GM12878 (cell line): ENCODE data around the gene CACNA2D1. TPM values are rescaled to one million over a fixed set of nuclear protein-coding genes. Genes with fewer than 3 reads are reported as not detected.

Experiments
- ATAC-seq: fragments of 200-7000 bp; cut with Tn5 transposase; 3 replicates; pipeline ENCODE4 v1.9.1; 2020; ENCODE audit warnings: mild to moderate bottlenecking, moderate library complexity
- BruUV-seq: library from RNA; stranded (reverse); fragments of 400-500 nt; replicated peaks from 2 replicates; lab custom pipeline; 2021; lab: Mats Ljungman, UMichigan
- CTCF ChIA-PET: fragments of 300-600 bp; sonication (Branson Sonifier 250); formaldehyde crosslinking; extraction: SDS; loops from one replicate; lab custom pipeline; 2021; ENCODE audit warnings: inconsistent platforms; lab: Yijun Ruan, JAX
- POLR2A ChIA-PET: fragments of 350-600 bp; formaldehyde crosslinking; extraction: SDS; loops from one replicate; lab custom pipeline; 2021; ENCODE audit warnings: inconsistent platforms; lab: Charles Lee
- RAD21 ChIA-PET: fragments of 300-600 bp; sonication (Branson Sonifier 250); formaldehyde crosslinking; loops from one replicate; lab custom pipeline; 2023; ENCODE audit warnings: antibody characterized with exemption; ENCODE audit not compliant: unreplicated experiment; lab: Charles Lee
- SMC1A ChIA-PET: fragments of 300-600 bp; sonication (Branson Sonifier 250); formaldehyde crosslinking; loops from one replicate; lab custom pipeline; 2023; ENCODE audit not compliant: unreplicated experiment, uncharacterized antibody; lab: Charles Lee
- DNase-seq: peaks from one replicate; pipeline ENCODE4 v3.0.0-alpha.2; 2011; ENCODE audit warnings: low read depth, low spot score
- FAIRE-seq: peaks from 3 replicates; lab custom pipeline; 2011; peaks lifted over from hg19 to GRCh38; lab: Jason Lieb, UNC
- H2AFZ ChIP-seq: 2 replicates; pipeline ENCODE4 v1.6.0; 2011; ENCODE audit warnings: low read depth, low read length, control low read depth; ENCODE audit not compliant: control insufficient read depth
- H3K27ac ChIP-seq: 2 replicates; pipeline ENCODE4 v1.5.1; 2011; ENCODE audit warnings: control low read depth; ENCODE audit not compliant: control insufficient read depth, insufficient read depth
- H3K27me3 ChIP-seq, 2 experiments: replicated peaks in 1 of 2; 2 replicates each; pipeline versions ENCODE4 v1.6.0 to v1.6.1; 2011; ENCODE audit warnings: low read length in 1 of 2; ENCODE audit not compliant: control insufficient read depth in 2 of 2, insufficient read depth in 2 of 2
- H3K36me3 ChIP-seq, 2 experiments: 2 replicates each; pipeline ENCODE4 v1.5.1; 2011; ENCODE audit warnings: low read length in 1 of 2; ENCODE audit not compliant: control insufficient read depth in 2 of 2, insufficient read depth in 2 of 2
- H3K4me1 ChIP-seq: 2 replicates; pipeline ENCODE4 v1.6.1; 2011; ENCODE audit warnings: mild to moderate bottlenecking, low read length, moderate library complexity, mixed read lengths; ENCODE audit not compliant: control insufficient read depth, insufficient read depth
- H3K4me2 ChIP-seq: 2 replicates; pipeline ENCODE4 v1.6.0; 2011; ENCODE audit warnings: control low read depth; ENCODE audit not compliant: control insufficient read depth, insufficient read depth
- H3K4me3 ChIP-seq: fragments of 200-600 bp; sonication (generic); 2 replicates; pipeline ENCODE4 v1.5.1; 2016
- H3K79me2 ChIP-seq: 2 replicates; pipeline ENCODE4 v1.6.0; 2011; ENCODE audit warnings: low read length; ENCODE audit not compliant: control insufficient read depth, insufficient read depth
- H3K9ac ChIP-seq: 2 replicates; pipeline ENCODE4 v1.8.0; 2011; ENCODE audit warnings: low read length, control low read depth, mixed read lengths; ENCODE audit not compliant: control insufficient read depth, insufficient read depth
- H3K9me3 ChIP-seq: replicated peaks from 3 replicates; pipeline ENCODE4 v1.5.1; 2011; ENCODE audit warnings: mild to moderate bottlenecking, low read length; ENCODE audit not compliant: control insufficient read depth, insufficient read depth
- H4K20me1 ChIP-seq: 2 replicates; pipeline ENCODE4 v1.6.0; 2011; ENCODE audit not compliant: control insufficient read depth, insufficient read depth
- FOS ChIP-seq: IDR thresholded peaks from 3 replicates; pipeline ENCODE4 v1.6.1; 2011; ENCODE audit warnings: borderline replicate concordance; ENCODE audit not compliant: insufficient read length; ENCODE audit errors: extremely low read depth
- IKZF1 ChIP-seq: fragments of 450-650 bp; conservative IDR thresholded peaks from 2 replicates; pipeline ENCODE4 v1.6.1; 2017; ENCODE audit warnings: antibody characterized with exemption, mild to moderate bottlenecking
- IRF3 ChIP-seq: fragments of 450-650 bp; IDR thresholded peaks from 2 replicates; pipeline ENCODE4 v1.6.1; 2014; ENCODE audit warnings: mild to moderate bottlenecking
- JUNB ChIP-seq: IDR thresholded peaks from 2 replicates; pipeline ENCODE4 v1.6.1; 2016; ENCODE audit warnings: antibody characterized with exemption, mild to moderate bottlenecking
- MTA2 ChIP-seq: fragments of 450-650 bp; IDR thresholded peaks from 2 replicates; pipeline ENCODE4 v1.6.1; 2016; ENCODE audit warnings: low read depth, mild to moderate bottlenecking, moderate library complexity
- NR2F1 ChIP-seq: fragments of 450-650 bp; conservative IDR thresholded peaks from 2 replicates; pipeline ENCODE4 v1.6.1; 2017; ENCODE audit warnings: mild to moderate bottlenecking
- POLR2AphosphoS2 ChIP-seq: IDR thresholded peaks from 2 replicates; pipeline ENCODE4 v1.6.1; 2011; ENCODE audit warnings: low read depth, mild to moderate bottlenecking, low read length, improper control_type of control experiment, moderate library complexity
- POU2F2 ChIP-seq: IDR thresholded peaks from 3 replicates; pipeline ENCODE4 v1.6.1; 2011; ENCODE audit warnings: low read depth, mild to moderate bottlenecking, low read length, borderline replicate concordance
- RUNX3 ChIP-seq: IDR thresholded peaks from 2 replicates; pipeline ENCODE4 v1.6.1; 2012; ENCODE audit warnings: low read length, inconsistent platforms
- SRF ChIP-seq, 2 experiments: IDR thresholded peaks; 2 replicates each; pipeline ENCODE4 v1.6.1; 2011; ENCODE audit warnings: low read depth in 2 of 2, low read length in 2 of 2, mild to moderate bottlenecking in 1 of 2, moderate library complexity in 1 of 2
- WGBS: methylation state at CpG from one replicate; pipeline ENCODE4 v1.1.6; 2016; ENCODE audit warnings: low lambda C conversion rate; ENCODE audit not compliant: insufficient replicate concordance, insufficient coverage; ENCODE audit errors: missing lambda C conversion rate; 5-methylcytosine and 5-hydroxymethylcytosine counted together
- in situ Hi-C: fragments of 300-500 bp; cut with MboI; formaldehyde crosslinking; loops from 9 replicates; pipeline ENCODE4 v1.14.3; 2018; ENCODE audit warnings: mixed read lengths
- intact Hi-C: fragments of 100-400 bp; cut with micrococcal nuclease; formaldehyde crosslinking; loops from one replicate; pipeline ENCODE4 v1.14.2; 2022; ENCODE audit not compliant: unreplicated experiment
- polyA plus RNA-seq, 11 experiments: library from polyadenylated mRNA; depleted of rRNA in 4 of 11; unstranded in 6 of 11; stranded (reverse) in 5 of 11; fragments of >200 nt; fragmentation: Nextera tagmentation in 4 of 11; fragmentation: Illumina TruSeq in 1 of 11; extraction: Ambion mirVana in 4 of 11; extraction: Trizol in 1 of 11; gene quantifications; 1 replicate in 1 of 11; 2 replicates in 10 of 11; pipeline versions ENCODE4 v1.2.1 to v1.2.3, GENCODE V29; 2011 to 2016; ENCODE audit warnings: inconsistent platforms in 2 of 11, missing spikeins in 2 of 11, low read depth in 1 of 11
- total RNA-seq, 4 experiments: library from RNA; depleted of rRNA in 3 of 4; stranded (reverse); fragments of >200 nt in 3 of 4; fragmentation: Illumina TruSeq in 1 of 4; extraction: Trizol in 1 of 4; gene quantifications; 2 replicates each; pipeline versions ENCODE4 v1.2.1 to v1.2.3, GENCODE V29; 2013 to 2021

CACNA2D1 gene
- total and polyA plus RNA-seq, 10 of the 15 experiments (the other 5 are each of a cell fraction or from before 2014, with no cell fraction given) = 0.14 to 14.8 (median 0.97) TPM

GRCh38 chr7:82375129-82375528, 68.4 kb downstream of the CACNA2D1 start:
- no peak overlapping the region for H3K4me3 ChIP-seq
- H4K20me1 ChIP-seq = no peaks in the 10 kb centered on the region
- FAIRE-seq = no peak
- no peaks in the 10 kb centered on the region for H3K79me2 ChIP-seq
- in situ Hi-C loops (no loop called here), intact Hi-C loops (no loop called here)
- TF ChIP-seq FOS (no peak), IKZF1 (0 out of 2 replicates have a peak, but pooled peaks have one; percentile 8)
- SMC1A ChIA-PET = interaction anchor here (0.8 to 8.9 kb wide), 11 partner anchors 7 to 132 kb away, joined by 3 to 158 read pairs (median 13); no protein-coding TSS in a partner anchor
- POLR2A ChIA-PET = interaction anchor here (0.8 to 3.4 kb wide), 5 partner anchors 10 to 168 kb away, joined by 3 to 16 read pairs (median 4); no protein-coding TSS in a partner anchor
- H3K9me3 ChIP-seq = no peaks in the 10 kb centered on the region
- H3K27ac ChIP-seq = no peak overlapping the region
- H3K4me2 ChIP-seq = no peak overlapping the region
- H3K27me3 ChIP-seq = no peaks in the 10 kb centered on the region
- H3K36me3 ChIP-seq = no peaks in the 10 kb centered on the region
- no peak overlapping the region for H2AFZ ChIP-seq
- CTCF ChIA-PET = interaction anchor here (1.4 to 2.7 kb wide), 5 partner anchors 16 to 104 kb away, joined by 4 to 10 read pairs (median 5); no protein-coding TSS in a partner anchor
- RAD21 ChIA-PET = interaction anchor here (0.9 to 3.9 kb wide), 12 partner anchors 10 to 197 kb away, joined by 3 to 19 read pairs (median 4); no protein-coding TSS in a partner anchor
- no TSS peak for BruUV-seq
- H3K9ac ChIP-seq = no peak overlapping the region
- no peaks in the 10 kb centered on the region for H3K4me1 ChIP-seq
- 0% methylated on average over 1 of the region's 1 CpG for WGBS
- DNase-seq = no peak
- ATAC-seq = peak; percentile 74

- H2AFZ ChIP-seq = no peak overlapping the region
- 40% methylated on average over 7 of the region's 7 CpGs for WGBS
- H3K79me2 ChIP-seq = no peaks in the 10 kb centered on the region
- no peak overlapping the region for H3K27ac ChIP-seq
- ATAC-seq = peak; percentile 5; the same call in 2 of the 3 replicates
- H3K4me3 ChIP-seq = no peak overlapping the region
- RAD21 ChIA-PET = interaction anchor here (0.8 to 2.4 kb wide), 12 partner anchors 11 to 191 kb away, joined by 3 to 14 read pairs (median 4); no protein-coding TSS in a partner anchor
- in situ Hi-C loops = no loop called here
- no peak overlapping the region for H3K4me2 ChIP-seq
- no peak overlapping the region for H3K9ac ChIP-seq
- POLR2A ChIA-PET = interaction anchor here (2.1 to 3.4 kb wide), 2 partner anchors 14 to 15 kb away, joined by 6 to 16 read pairs; no protein-coding TSS in a partner anchor
- H3K36me3 ChIP-seq = no peaks in the 10 kb centered on the region
- BruUV-seq = no TSS peak
- intact Hi-C loops = no loop called here
- DNase-seq = no peak
- no peaks in the 10 kb centered on the region for H3K9me3 ChIP-seq
- no peaks in the 10 kb centered on the region for H4K20me1 ChIP-seq
- H3K27me3 ChIP-seq = no peaks in the 10 kb centered on the region
- SMC1A ChIA-PET = interaction anchor here (0.7 to 8.9 kb wide), 14 partner anchors 9 to 144 kb away, joined by 3 to 158 read pairs (median 4); no protein-coding TSS in a partner anchor
- FAIRE-seq = no peak
- CTCF ChIA-PET = interaction anchor here (0.7 to 2.7 kb wide), 5 partner anchors 15 to 140 kb away, joined by 3 to 10 read pairs (median 3); no protein-coding TSS in a partner anchor
- no peaks in the 10 kb centered on the region for H3K4me1 ChIP-seq
- TF ChIP-seq SRF (IDR thresholded peaks at IDR 0.05; ENCODE audit: low read depth in 2 of 2, low read length in 2 of 2) (no peak), RUNX3 (no peak), POLR2AphosphoS2 (no peak), JUNB (no peak), MTA2 (peak; percentile 49; the same call in 1 of the 2 replicates), NR2F1 (no peak), POU2F2 (no peak), IRF3 (no peak)
These were observed 69.5 kb downstream of the CACNA2D1 start for GRCh38 chr7:82373926-82374635.
